Astrocyte (in vitro differentiated cells and primary cell): ENCODE results near the gene WDR35.
"Not testable (repeated sequence)": the region's sequence is repeated elsewhere in the genome, so short reads cannot be mapped to it uniquely, and the experiment has no call there.

ENCODE experiments used
- EZH2 ChIP-seq: IDR thresholded peaks from 2 replicates; pipeline ENCODE4 v1.6.1; 2012; ENCODE audit warnings: mild to moderate bottlenecking, low read length, inconsistent platforms; ENCODE audit not compliant: insufficient read depth
- TF ChIP-seq, protein P1 (sequence below): IDR thresholded peaks from 2 replicates; pipeline ENCODE4 v1.5.1; 2011; ENCODE audit warnings: low read depth, mild to moderate bottlenecking, inconsistent platforms, low read length, moderate library complexity; ENCODE audit not compliant: insufficient read depth

DNA sequence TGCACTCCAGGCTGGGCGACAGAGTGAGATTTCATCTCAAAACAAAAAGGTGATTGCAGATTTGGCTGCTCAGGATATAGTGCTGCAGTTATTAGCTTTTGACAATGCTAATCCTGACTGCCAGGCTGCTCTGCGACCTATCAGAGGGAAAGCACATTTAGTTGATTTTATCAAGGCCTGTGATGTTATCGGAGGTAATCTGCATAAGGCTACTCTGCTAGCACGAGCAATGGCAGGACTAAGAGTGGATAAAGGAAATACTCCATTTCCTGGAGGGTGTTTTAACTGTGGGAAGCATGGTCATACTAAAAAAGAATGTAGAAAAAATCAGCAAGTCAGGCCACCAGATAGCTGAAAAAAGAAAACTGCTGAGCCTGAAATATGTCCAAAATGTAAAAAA lies 65.4 kb downstream of the WDR35 start:
- TF ChIP-seq, protein P1, sequence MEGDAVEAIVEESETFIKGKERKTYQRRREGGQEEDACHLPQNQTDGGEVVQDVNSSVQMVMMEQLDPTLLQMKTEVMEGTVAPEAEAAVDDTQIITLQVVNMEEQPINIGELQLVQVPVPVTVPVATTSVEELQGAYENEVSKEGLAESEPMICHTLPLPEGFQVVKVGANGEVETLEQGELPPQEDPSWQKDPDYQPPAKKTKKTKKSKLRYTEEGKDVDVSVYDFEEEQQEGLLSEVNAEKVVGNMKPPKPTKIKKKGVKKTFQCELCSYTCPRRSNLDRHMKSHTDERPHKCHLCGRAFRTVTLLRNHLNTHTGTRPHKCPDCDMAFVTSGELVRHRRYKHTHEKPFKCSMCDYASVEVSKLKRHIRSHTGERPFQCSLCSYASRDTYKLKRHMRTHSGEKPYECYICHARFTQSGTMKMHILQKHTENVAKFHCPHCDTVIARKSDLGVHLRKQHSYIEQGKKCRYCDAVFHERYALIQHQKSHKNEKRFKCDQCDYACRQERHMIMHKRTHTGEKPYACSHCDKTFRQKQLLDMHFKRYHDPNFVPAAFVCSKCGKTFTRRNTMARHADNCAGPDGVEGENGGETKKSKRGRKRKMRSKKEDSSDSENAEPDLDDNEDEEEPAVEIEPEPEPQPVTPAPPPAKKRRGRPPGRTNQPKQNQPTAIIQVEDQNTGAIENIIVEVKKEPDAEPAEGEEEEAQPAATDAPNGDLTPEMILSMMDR = not testable (repeated sequence)
- TF ChIP-seq EZH2 = not testable (repeated sequence)
